Measurements from ENCODE around the gene MSRB1. TPM values are rescaled to one million over a fixed set of nuclear protein-coding genes. Genes with fewer than 3 reads are reported as not detected.

Gene MSRB1
- total and polyA plus RNA-seq, 2 of the 13 experiments (the other 11 are each of a cell fraction or from before 2014, with no cell fraction given): 32.1 to 75.4 TPM

GRCh38 chr16:1984347-1985225 lies 41.6 kb upstream of the MSRB1 start (continued):
- TF ChIP-seq RXRA (CRISPR knock-in tag; IDR thresholded peaks at IDR 0.05) (no peak), HNRNPK (IDR thresholded peaks at IDR 0.05; ENCODE audit: low read depth, low read length, poor library complexity, severe bottlenecking) (peak; percentile 10), ZNF580 (CRISPR knock-in tag; IDR thresholded peaks at IDR 0.05; ENCODE audit: borderline replicate concordance, low read depth) (no peak), ZNF574 (CRISPR knock-in tag; IDR thresholded peaks at IDR 0.05) (no peak), NFIC (IDR thresholded peaks at IDR 0.05; ENCODE audit: low read length) (no peak), EEA1 (CRISPR knock-in tag; IDR thresholded peaks at IDR 0.05; ENCODE audit: borderline replicate concordance) (no peak), PTBP1 (IDR thresholded peaks at IDR 0.05; ENCODE audit: low read depth, low read length, poor library complexity, severe bottlenecking) (no peak), MED13 (CRISPR knock-in tag; IDR thresholded peaks at IDR 0.05) (no peak), ZNF24 (IDR thresholded peaks at IDR 0.05) (no peak), GATA4 (IDR thresholded peaks at IDR 0.05; ENCODE audit: borderline replicate concordance, low read depth) (no peak), GABPA (IDR thresholded peaks at IDR 0.05; ENCODE audit: low read depth, low read length) (no peak), GABPA (CRISPR knock-in tag; IDR thresholded peaks at IDR 0.05; ENCODE audit: low read depth) (no peak; the same call in 1 of the 2 replicates), ZNF101 (CRISPR knock-in tag; IDR thresholded peaks at IDR 0.05; ENCODE audit: borderline replicate concordance, low read depth) (no peak), ZBTB20 (CRISPR knock-in tag; IDR thresholded peaks at IDR 0.05; ENCODE audit: borderline replicate concordance, low read depth) (no peak), ZNF333 (CRISPR knock-in tag; IDR thresholded peaks at IDR 0.05; ENCODE audit: borderline replicate concordance) (no peak), ZNF570 (CRISPR knock-in tag; IDR thresholded peaks at IDR 0.05; ENCODE audit: borderline replicate concordance) (no peak), GABPB1 (CRISPR knock-in tag; IDR thresholded peaks at IDR 0.05) (peak; percentile 30), FOXC1 (CRISPR knock-in tag; IDR thresholded peaks at IDR 0.05; ENCODE audit: borderline replicate concordance) (peak; percentile 54; the same call in 1 of the 2 replicates), HOXA3 (CRISPR knock-in tag; IDR thresholded peaks at IDR 0.05) (peak; percentile 28), NFE2 (CRISPR knock-in tag; IDR thresholded peaks at IDR 0.05) (no peak), ZNF598 (CRISPR knock-in tag; IDR thresholded peaks at IDR 0.05; ENCODE audit: borderline replicate concordance) (no peak), PLSCR1 (CRISPR knock-in tag; IDR thresholded peaks at IDR 0.05; ENCODE audit: borderline replicate concordance) (no peak), NFYC (CRISPR knock-in tag; IDR thresholded peaks at IDR 0.05) (no peak), ZFY (CRISPR knock-in tag; IDR thresholded peaks at IDR 0.05) (peak; percentile 73; the same call in 1 of the 2 replicates), HDAC1 (CRISPR knock-in tag; IDR thresholded peaks at IDR 0.05) (peak; percentile 79), TCF7L2 (IDR thresholded peaks at IDR 0.05; ENCODE audit: low read depth, low read length) (no peak), ZKSCAN1 (IDR thresholded peaks at IDR 0.05; ENCODE audit: low read length) (no peak), ZNF737 (CRISPR knock-in tag; IDR thresholded peaks at IDR 0.05; ENCODE audit: borderline replicate concordance) (no peak; the same call in 1 of the 2 replicates)

Data from HepG2 (cell line).